HFFc6 (cell line): ENCODE measurements around the gene C10orf95. TPM values are rescaled to one million over a fixed set of nuclear protein-coding genes. Genes with fewer than 3 reads are reported as not detected.

Experiments
- DNase-seq: peaks from one replicate; pipeline ENCODE4 v3.0.0-alpha.2; 2018
- H3K27ac Mint-ChIP-seq: 2 replicates; pipeline ENCODE4 v1.8.0; 2020; ENCODE audit warnings: mild to moderate bottlenecking, mixed read lengths
- H3K27me3 Mint-ChIP-seq: 2 replicates; pipeline ENCODE4 v1.8.0; 2021; ENCODE audit warnings: mild to moderate bottlenecking, moderate library complexity, mixed read lengths; ENCODE audit not compliant: insufficient read depth
- H3K36me3 Mint-ChIP-seq: 2 replicates; pipeline ENCODE4 v1.8.0; 2021; ENCODE audit warnings: low read depth, mixed read lengths
- H3K4me1 Mint-ChIP-seq: 2 replicates; pipeline ENCODE4 v1.8.0; 2020; ENCODE audit warnings: low read depth, mixed read lengths
- H3K4me3 Mint-ChIP-seq: 2 replicates; pipeline ENCODE4 v1.8.0; 2020; ENCODE audit warnings: mild to moderate bottlenecking, moderate library complexity, mixed read lengths
- H3K9me3 Mint-ChIP-seq: 2 replicates; pipeline ENCODE4 v1.8.0; 2020; ENCODE audit warnings: mild to moderate bottlenecking, mixed read lengths
- total RNA-seq, 6 experiments: library from RNA; stranded (reverse); fragmentation: NEBNext Ultra II Directional; extraction: Animal tissue kit (Norgen Biotek cat#: 25700); gene quantifications; 2 replicates in 1 of 6; 3 replicates in 5 of 6; pipeline ENCODE4 v1.2.3, GENCODE V29; 2021
- TF ChIP-seq, protein P1 (sequence below): fragments of 200-600 bp; sonication (generic); IDR thresholded peaks from 2 replicates; pipeline ENCODE4 v1.5.0; 2021; ENCODE audit warnings: antibody characterized with exemption, mild to moderate bottlenecking

Gene C10orf95
- total RNA-seq, 6 experiments from 2014 or later: 0.12 TPM; not detected in 5

GRCh38 chr10:102425444-102425843 lies 25.9 kb downstream of the C10orf95 start:
- Mint-ChIP-seq H3K27me3 (peaks cover 4% of the 10 kb centered on the region), H3K9me3 (no peaks in the 10 kb centered on the region), H3K4me1 (peaks cover 27% of the 10 kb centered on the region), H3K36me3 (no peaks in the 10 kb centered on the region), H3K27ac (no peak overlapping the region), H3K4me3 (no peak overlapping the region)
- TF ChIP-seq, protein P1, sequence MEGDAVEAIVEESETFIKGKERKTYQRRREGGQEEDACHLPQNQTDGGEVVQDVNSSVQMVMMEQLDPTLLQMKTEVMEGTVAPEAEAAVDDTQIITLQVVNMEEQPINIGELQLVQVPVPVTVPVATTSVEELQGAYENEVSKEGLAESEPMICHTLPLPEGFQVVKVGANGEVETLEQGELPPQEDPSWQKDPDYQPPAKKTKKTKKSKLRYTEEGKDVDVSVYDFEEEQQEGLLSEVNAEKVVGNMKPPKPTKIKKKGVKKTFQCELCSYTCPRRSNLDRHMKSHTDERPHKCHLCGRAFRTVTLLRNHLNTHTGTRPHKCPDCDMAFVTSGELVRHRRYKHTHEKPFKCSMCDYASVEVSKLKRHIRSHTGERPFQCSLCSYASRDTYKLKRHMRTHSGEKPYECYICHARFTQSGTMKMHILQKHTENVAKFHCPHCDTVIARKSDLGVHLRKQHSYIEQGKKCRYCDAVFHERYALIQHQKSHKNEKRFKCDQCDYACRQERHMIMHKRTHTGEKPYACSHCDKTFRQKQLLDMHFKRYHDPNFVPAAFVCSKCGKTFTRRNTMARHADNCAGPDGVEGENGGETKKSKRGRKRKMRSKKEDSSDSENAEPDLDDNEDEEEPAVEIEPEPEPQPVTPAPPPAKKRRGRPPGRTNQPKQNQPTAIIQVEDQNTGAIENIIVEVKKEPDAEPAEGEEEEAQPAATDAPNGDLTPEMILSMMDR: no peak
- DNase-seq: no peak

- Mint-ChIP-seq H3K9me3 (no peaks in the 10 kb centered on the region), H3K27me3 (peaks cover 4% of the 10 kb centered on the region), H3K4me3 (no peak overlapping the region), H3K36me3 (no peaks in the 10 kb centered on the region), H3K4me1 (peaks cover 33% of the 10 kb centered on the region), H3K27ac (no peak overlapping the region)
- TF ChIP-seq, protein P1: no peak
- no peak for DNase-seq
Measured at GRCh38 chr10:102424916-102425315, 26.4 kb downstream of the C10orf95 start.

- H3K4me3 Mint-ChIP-seq: no peak overlapping the region
- no peaks in the 10 kb centered on the region for H3K9me3 Mint-ChIP-seq
- peaks cover 39% of the 10 kb centered on the region for H3K4me1 Mint-ChIP-seq
- no peaks in the 10 kb centered on the region for H3K36me3 Mint-ChIP-seq
- DNase-seq: no peak
- H3K27me3 Mint-ChIP-seq: peaks cover 7% of the 10 kb centered on the region
- H3K27ac Mint-ChIP-seq: no peak overlapping the region
- TF ChIP-seq, protein P1: no peak
Measured at GRCh38 chr10:102424145-102424544, 27.2 kb downstream of the C10orf95 start.

DNA sequence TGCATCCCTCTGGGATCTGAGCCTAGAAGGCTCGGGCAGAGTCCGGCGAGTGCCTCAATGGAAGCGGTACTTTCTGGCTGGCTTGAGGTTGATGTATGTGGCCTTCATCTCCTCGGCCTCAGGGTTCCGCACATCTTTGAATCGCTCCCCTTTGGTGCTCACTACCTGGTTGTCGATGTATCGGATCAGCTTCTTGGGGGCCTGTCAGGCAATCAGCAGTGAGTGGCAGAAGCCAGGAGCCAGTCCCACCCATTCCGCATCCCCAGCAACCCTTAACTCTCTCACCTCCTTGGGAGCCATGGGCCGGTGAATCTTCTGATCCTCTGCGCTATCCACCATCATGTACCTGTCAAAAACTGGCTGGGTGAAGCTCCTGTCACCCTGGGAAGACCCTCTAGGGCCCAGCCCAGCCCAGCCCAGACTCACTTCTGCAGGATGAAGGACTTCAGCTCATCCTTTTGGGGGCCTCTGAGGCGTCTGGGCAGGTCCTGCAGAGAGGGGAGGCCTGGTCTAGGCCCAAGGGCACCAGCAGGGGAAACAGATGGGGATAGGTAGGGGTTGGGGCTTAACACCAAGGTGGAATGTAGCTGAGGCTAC lies 27.9 kb downstream of the C10orf95 start:
- Mint-ChIP-seq H3K36me3 (no peaks in the 10 kb centered on the region), H3K27ac (no peak overlapping the region), H3K4me3 (no peak overlapping the region; the same call in 1 of the 2 replicates), H3K9me3 (no peaks in the 10 kb centered on the region), H3K27me3 (peaks cover 10% of the 10 kb centered on the region), H3K4me1 (peaks cover 41% of the 10 kb centered on the region)
- no peak for DNase-seq
- TF ChIP-seq, protein P1: no peak

GRCh38 chr10:102422545-102423129 lies 28.7 kb downstream of the C10orf95 start:
- Mint-ChIP-seq H3K36me3 (no peaks in the 10 kb centered on the region), H3K27ac (peak overlapping the region; percentile 60), H3K4me3 (peak overlapping the region; percentile 98), H3K9me3 (no peaks in the 10 kb centered on the region), H3K4me1 (peaks cover 38% of the 10 kb centered on the region), H3K27me3 (peaks cover 10% of the 10 kb centered on the region)
- DNase-seq: peak; percentile 62
- TF ChIP-seq, protein P1: peak; percentile 86
